GM12878 (cell line): ENCODE measurements around the gene TCF7L2. TPM values are rescaled to one million over a fixed set of nuclear protein-coding genes. Genes with fewer than 3 reads are reported as not detected.

Experiments used
- ATAC-seq: fragments of 200-7000 bp; cut with Tn5 transposase; 3 replicates; pipeline ENCODE4 v1.9.1; 2020; ENCODE audit warnings: mild to moderate bottlenecking, moderate library complexity
- BruUV-seq: library from RNA; stranded (reverse); fragments of 400-500 nt; replicated peaks from 2 replicates; lab custom pipeline; 2021; lab: Mats Ljungman, UMichigan
- CTCF ChIA-PET: fragments of 300-600 bp; sonication (Branson Sonifier 250); formaldehyde crosslinking; extraction: SDS; loops from one replicate; lab custom pipeline; 2021; ENCODE audit warnings: inconsistent platforms; lab: Yijun Ruan, JAX
- POLR2A ChIA-PET: fragments of 350-600 bp; formaldehyde crosslinking; extraction: SDS; loops from one replicate; lab custom pipeline; 2021; ENCODE audit warnings: inconsistent platforms; lab: Charles Lee
- RAD21 ChIA-PET: fragments of 300-600 bp; sonication (Branson Sonifier 250); formaldehyde crosslinking; loops from one replicate; lab custom pipeline; 2023; ENCODE audit warnings: antibody characterized with exemption; ENCODE audit not compliant: unreplicated experiment; lab: Charles Lee
- SMC1A ChIA-PET: fragments of 300-600 bp; sonication (Branson Sonifier 250); formaldehyde crosslinking; loops from one replicate; lab custom pipeline; 2023; ENCODE audit not compliant: unreplicated experiment, uncharacterized antibody; lab: Charles Lee
- DNase-seq: peaks from one replicate; pipeline ENCODE4 v3.0.0-alpha.2; 2011; ENCODE audit warnings: low read depth, low spot score
- FAIRE-seq: peaks from 3 replicates; lab custom pipeline; 2011; peaks lifted over from hg19 to GRCh38; lab: Jason Lieb, UNC
- H2AFZ ChIP-seq: 2 replicates; pipeline ENCODE4 v1.6.0; 2011; ENCODE audit warnings: low read depth, low read length, control low read depth; ENCODE audit not compliant: control insufficient read depth
- H3K27ac ChIP-seq: 2 replicates; pipeline ENCODE4 v1.5.1; 2011; ENCODE audit warnings: control low read depth; ENCODE audit not compliant: control insufficient read depth, insufficient read depth
- H3K27me3 ChIP-seq, 2 experiments: replicated peaks in 1 of 2; 2 replicates each; pipeline versions ENCODE4 v1.6.0 to v1.6.1; 2011; ENCODE audit warnings: low read length in 1 of 2; ENCODE audit not compliant: control insufficient read depth in 2 of 2, insufficient read depth in 2 of 2
- H3K36me3 ChIP-seq, 2 experiments: 2 replicates each; pipeline ENCODE4 v1.5.1; 2011; ENCODE audit warnings: low read length in 1 of 2; ENCODE audit not compliant: control insufficient read depth in 2 of 2, insufficient read depth in 2 of 2
- H3K4me1 ChIP-seq: 2 replicates; pipeline ENCODE4 v1.6.1; 2011; ENCODE audit warnings: mild to moderate bottlenecking, low read length, moderate library complexity, mixed read lengths; ENCODE audit not compliant: control insufficient read depth, insufficient read depth
- H3K4me2 ChIP-seq: 2 replicates; pipeline ENCODE4 v1.6.0; 2011; ENCODE audit warnings: control low read depth; ENCODE audit not compliant: control insufficient read depth, insufficient read depth
- H3K4me3 ChIP-seq: fragments of 200-600 bp; sonication (generic); 2 replicates; pipeline ENCODE4 v1.5.1; 2016
- H3K79me2 ChIP-seq: 2 replicates; pipeline ENCODE4 v1.6.0; 2011; ENCODE audit warnings: low read length; ENCODE audit not compliant: control insufficient read depth, insufficient read depth
- H3K9ac ChIP-seq: 2 replicates; pipeline ENCODE4 v1.8.0; 2011; ENCODE audit warnings: low read length, control low read depth, mixed read lengths; ENCODE audit not compliant: control insufficient read depth, insufficient read depth
- H3K9me3 ChIP-seq: replicated peaks from 3 replicates; pipeline ENCODE4 v1.5.1; 2011; ENCODE audit warnings: mild to moderate bottlenecking, low read length; ENCODE audit not compliant: control insufficient read depth, insufficient read depth
- H4K20me1 ChIP-seq: 2 replicates; pipeline ENCODE4 v1.6.0; 2011; ENCODE audit not compliant: control insufficient read depth, insufficient read depth
- CREB1 ChIP-seq: IDR thresholded peaks from 2 replicates; pipeline ENCODE4 v1.6.1; 2012; ENCODE audit warnings: low read depth, mild to moderate bottlenecking, inconsistent platforms
- GATAD2B ChIP-seq: fragments of 450-650 bp; conservative IDR thresholded peaks from 2 replicates; pipeline ENCODE4 v1.6.1; 2017; ENCODE audit warnings: low read depth, mild to moderate bottlenecking, moderate library complexity
- IRF3 ChIP-seq: fragments of 450-650 bp; IDR thresholded peaks from 2 replicates; pipeline ENCODE4 v1.6.1; 2014; ENCODE audit warnings: mild to moderate bottlenecking
- IRF4 ChIP-seq: IDR thresholded peaks from 2 replicates; pipeline ENCODE4 v1.6.1; 2011; ENCODE audit warnings: low read depth, low read length
- KDM1A ChIP-seq: fragments of 200-600 bp; sonication (generic); IDR thresholded peaks from 2 replicates; pipeline ENCODE4 v1.6.1; 2016; ENCODE audit warnings: borderline replicate concordance
- NFYB ChIP-seq: IDR thresholded peaks from 2 replicates; pipeline ENCODE4 v1.6.1; 2011; ENCODE audit warnings: low read depth, mild to moderate bottlenecking, low read length, improper control_type of control experiment, moderate library complexity; ENCODE audit not compliant: insufficient read depth
- POLR2AphosphoS2 ChIP-seq: IDR thresholded peaks from 2 replicates; pipeline ENCODE4 v1.6.1; 2011; ENCODE audit warnings: low read depth, mild to moderate bottlenecking, low read length, improper control_type of control experiment, moderate library complexity
- RAD21 ChIP-seq: IDR thresholded peaks from 2 replicates; pipeline ENCODE4 v1.6.1; 2011; ENCODE audit warnings: mild to moderate bottlenecking, low read depth, low read length, moderate library complexity; ENCODE audit not compliant: insufficient read depth
- SIX5 ChIP-seq: IDR thresholded peaks from 2 replicates; pipeline ENCODE4 v1.6.1; 2011; ENCODE audit warnings: mild to moderate bottlenecking, low read depth, low read length, moderate library complexity; ENCODE audit not compliant: severe bottlenecking
- SPI1 ChIP-seq: IDR thresholded peaks from 2 replicates; pipeline ENCODE4 v1.6.1; 2011; ENCODE audit warnings: low read depth, mild to moderate bottlenecking, low read length, moderate library complexity, borderline replicate concordance; ENCODE audit not compliant: insufficient read depth
- STAT3 ChIP-seq: IDR thresholded peaks from 2 replicates; pipeline ENCODE4 v1.6.1; 2011; ENCODE audit warnings: low read depth, low read length, improper control_type of control experiment
- SUPT20H ChIP-seq: IDR thresholded peaks from 2 replicates; pipeline ENCODE4 v1.6.1; 2011; ENCODE audit warnings: low read depth, mild to moderate bottlenecking, low read length, moderate library complexity, borderline replicate concordance; ENCODE audit not compliant: control insufficient read depth
- ZBED1 ChIP-seq: IDR thresholded peaks from 2 replicates; pipeline ENCODE4 v1.6.1; 2016; ENCODE audit warnings: borderline replicate concordance
- ZNF687 ChIP-seq: fragments of 450-650 bp; IDR thresholded peaks from 2 replicates; pipeline ENCODE4 v1.6.1; 2017; ENCODE audit warnings: mild to moderate bottlenecking, moderate library complexity
- WGBS: methylation state at CpG from one replicate; pipeline ENCODE4 v1.1.6; 2016; ENCODE audit warnings: low lambda C conversion rate; ENCODE audit not compliant: insufficient replicate concordance, insufficient coverage; ENCODE audit errors: missing lambda C conversion rate; 5-methylcytosine and 5-hydroxymethylcytosine counted together
- in situ Hi-C: fragments of 300-500 bp; cut with MboI; formaldehyde crosslinking; loops from 9 replicates; pipeline ENCODE4 v1.14.3; 2018; ENCODE audit warnings: mixed read lengths
- intact Hi-C: fragments of 100-400 bp; cut with micrococcal nuclease; formaldehyde crosslinking; loops from one replicate; pipeline ENCODE4 v1.14.2; 2022; ENCODE audit not compliant: unreplicated experiment
- polyA plus RNA-seq, 11 experiments: library from polyadenylated mRNA; depleted of rRNA in 4 of 11; unstranded in 6 of 11; stranded (reverse) in 5 of 11; fragments of >200 nt; fragmentation: Nextera tagmentation in 4 of 11; fragmentation: Illumina TruSeq in 1 of 11; extraction: Ambion mirVana in 4 of 11; extraction: Trizol in 1 of 11; gene quantifications; 1 replicate in 1 of 11; 2 replicates in 10 of 11; pipeline versions ENCODE4 v1.2.1 to v1.2.3, GENCODE V29; 2011 to 2016; ENCODE audit warnings: inconsistent platforms in 2 of 11, missing spikeins in 2 of 11, low read depth in 1 of 11
- total RNA-seq, 4 experiments: library from RNA; depleted of rRNA in 3 of 4; stranded (reverse); fragments of >200 nt in 3 of 4; fragmentation: Illumina TruSeq in 1 of 4; extraction: Trizol in 1 of 4; gene quantifications; 2 replicates each; pipeline versions ENCODE4 v1.2.1 to v1.2.3, GENCODE V29; 2013 to 2021
- TF ChIP-seq, protein P1 (sequence below): IDR thresholded peaks from 2 replicates; pipeline ENCODE4 v1.6.1; 2011; ENCODE audit warnings: borderline replicate concordance, low read depth, mild to moderate bottlenecking, moderate library complexity, mixed read lengths, low read length; ENCODE audit not compliant: insufficient read depth; ENCODE audit errors: extremely low read length
- TF ChIP-seq, protein P2 (sequence below): fragments of 450-650 bp; IDR thresholded peaks from 2 replicates; pipeline ENCODE4 v1.6.1; 2016; ENCODE audit warnings: mild to moderate bottlenecking

The TCF7L2 gene
- total and polyA plus RNA-seq, 10 of the 15 experiments (the other 5 are each of a cell fraction or from before 2014, with no cell fraction given), result 0.02 to 1.1 (median 0.35) TPM; not detected in 4

- no peak for TF ChIP-seq POLR2AphosphoS2
- no peak for TF ChIP-seq SIX5
- no peak for TF ChIP-seq IRF4
These were observed 237.2 kb downstream of the TCF7L2 start (continued) for GRCh38 chr10:113187063-113187777.

- DNase-seq (no peak), FAIRE-seq (no peak), ATAC-seq (no peak)
- H3K27ac ChIP-seq, result no peak overlapping the region
- ChIA-PET RAD21 (no interaction called here), SMC1A (no interaction called here), POLR2A (no interaction called here), CTCF (no interaction called here)
- H2AFZ ChIP-seq, result no peak overlapping the region
- in situ Hi-C loops (no loop called here), intact Hi-C loops (no loop called here)
- H3K4me2 ChIP-seq, result no peak overlapping the region
- no peaks in the 10 kb centered on the region for H3K79me2 ChIP-seq
- H3K36me3 ChIP-seq, result no peaks in the 10 kb centered on the region
- BruUV-seq, result no TSS peak
- no peaks in the 10 kb centered on the region for H3K4me1 ChIP-seq
- H3K9me3 ChIP-seq, result no peaks in the 10 kb centered on the region
- H3K4me3 ChIP-seq, result no peak overlapping the region
- H3K27me3 ChIP-seq, result no peaks in the 10 kb centered on the region
- no peaks in the 10 kb centered on the region for H4K20me1 ChIP-seq
- 0% methylated on average over 1 of the region's 1 CpG for WGBS
- no peak overlapping the region for H3K9ac ChIP-seq
- TF ChIP-seq, protein P1, sequence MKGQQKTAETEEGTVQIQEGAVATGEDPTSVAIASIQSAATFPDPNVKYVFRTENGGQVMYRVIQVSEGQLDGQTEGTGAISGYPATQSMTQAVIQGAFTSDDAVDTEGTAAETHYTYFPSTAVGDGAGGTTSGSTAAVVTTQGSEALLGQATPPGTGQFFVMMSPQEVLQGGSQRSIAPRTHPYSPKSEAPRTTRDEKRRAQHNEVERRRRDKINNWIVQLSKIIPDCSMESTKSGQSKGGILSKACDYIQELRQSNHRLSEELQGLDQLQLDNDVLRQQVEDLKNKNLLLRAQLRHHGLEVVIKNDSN, result no peak
- no peak for TF ChIP-seq IRF3
- TF ChIP-seq, protein P2, sequence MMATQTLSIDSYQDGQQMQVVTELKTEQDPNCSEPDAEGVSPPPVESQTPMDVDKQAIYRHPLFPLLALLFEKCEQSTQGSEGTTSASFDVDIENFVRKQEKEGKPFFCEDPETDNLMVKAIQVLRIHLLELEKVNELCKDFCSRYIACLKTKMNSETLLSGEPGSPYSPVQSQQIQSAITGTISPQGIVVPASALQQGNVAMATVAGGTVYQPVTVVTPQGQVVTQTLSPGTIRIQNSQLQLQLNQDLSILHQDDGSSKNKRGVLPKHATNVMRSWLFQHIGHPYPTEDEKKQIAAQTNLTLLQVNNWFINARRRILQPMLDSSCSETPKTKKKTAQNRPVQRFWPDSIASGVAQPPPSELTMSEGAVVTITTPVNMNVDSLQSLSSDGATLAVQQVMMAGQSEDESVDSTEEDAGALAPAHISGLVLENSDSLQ, result no peak
- TF ChIP-seq KDM1A, result no peak
- no peak for TF ChIP-seq STAT3
- no peak for TF ChIP-seq SPI1
- no peak for TF ChIP-seq RAD21
- TF ChIP-seq ZBED1, result no peak
- TF ChIP-seq CREB1, result no peak
- TF ChIP-seq ZNF687, result no peak
- no peak for TF ChIP-seq NFYB
- no peak for TF ChIP-seq GATAD2B
- TF ChIP-seq SUPT20H, result no peak
These were observed 249.4 kb downstream of the TCF7L2 start for GRCh38 chr10:113199459-113199858.
